ENCODE results near the gene CST7.

The CST7 gene

DNA sequence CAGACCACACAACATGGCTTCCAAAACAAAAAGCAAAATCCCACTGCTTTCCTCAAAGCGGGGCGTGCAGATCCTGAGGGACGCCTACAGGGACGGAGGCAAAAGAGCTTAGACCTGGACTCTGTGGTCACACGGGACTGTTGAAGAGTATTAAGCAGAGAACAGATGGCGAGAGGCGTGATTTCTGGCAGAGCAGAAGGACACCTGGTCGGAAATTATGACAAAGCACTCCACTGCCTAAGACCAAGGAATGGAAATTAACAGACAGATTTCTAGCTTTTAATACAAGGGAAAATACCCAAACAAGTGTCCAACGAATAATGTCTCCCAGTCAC lies 15.4 kb downstream of the CST7 start:
- no peak for DNase-seq (ENCODE audit: low read depth)

DNA sequence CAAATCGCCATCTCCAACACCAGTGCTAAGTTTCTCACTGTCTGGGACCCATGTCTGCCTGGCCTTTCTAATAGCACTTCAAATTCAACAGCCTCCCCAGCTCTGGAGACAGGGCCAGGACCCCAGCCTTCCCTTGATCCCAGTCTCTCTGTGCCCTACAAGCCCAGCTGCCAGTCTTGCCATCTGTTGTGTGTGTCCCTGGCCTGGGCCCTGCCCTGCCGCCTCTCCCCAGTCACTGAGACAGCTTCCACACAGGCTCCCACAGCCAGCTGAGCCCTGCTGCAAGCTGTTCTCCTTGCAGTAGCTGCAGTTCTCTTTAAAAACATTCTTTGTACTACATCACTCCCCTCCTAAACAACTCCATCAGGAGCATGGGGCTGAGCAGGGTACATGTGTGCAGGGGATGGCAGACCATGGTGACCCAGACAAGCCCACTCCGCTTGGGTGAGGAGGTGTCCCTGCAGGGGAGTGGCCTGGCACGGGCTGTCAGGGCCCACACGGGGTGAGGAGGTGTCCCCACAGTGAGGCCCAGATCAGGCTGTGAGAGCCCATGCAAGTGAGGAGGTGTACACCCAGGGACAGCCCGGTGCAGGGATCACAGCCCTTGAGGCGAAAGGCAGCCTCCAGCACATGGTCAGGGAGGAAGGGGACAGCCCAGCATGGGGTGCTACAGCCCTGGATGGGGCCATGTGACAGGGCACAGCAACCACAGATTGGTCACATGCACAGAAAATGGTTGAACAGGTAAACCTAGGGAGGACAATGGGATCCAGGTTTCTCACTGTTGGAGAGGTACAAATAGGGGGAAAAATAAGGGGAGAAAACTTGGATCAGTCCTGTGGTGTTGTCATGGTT lies 16.2 kb downstream of the CST7 start:
- DNase-seq (ENCODE audit: low read depth) = no peak

DNA sequence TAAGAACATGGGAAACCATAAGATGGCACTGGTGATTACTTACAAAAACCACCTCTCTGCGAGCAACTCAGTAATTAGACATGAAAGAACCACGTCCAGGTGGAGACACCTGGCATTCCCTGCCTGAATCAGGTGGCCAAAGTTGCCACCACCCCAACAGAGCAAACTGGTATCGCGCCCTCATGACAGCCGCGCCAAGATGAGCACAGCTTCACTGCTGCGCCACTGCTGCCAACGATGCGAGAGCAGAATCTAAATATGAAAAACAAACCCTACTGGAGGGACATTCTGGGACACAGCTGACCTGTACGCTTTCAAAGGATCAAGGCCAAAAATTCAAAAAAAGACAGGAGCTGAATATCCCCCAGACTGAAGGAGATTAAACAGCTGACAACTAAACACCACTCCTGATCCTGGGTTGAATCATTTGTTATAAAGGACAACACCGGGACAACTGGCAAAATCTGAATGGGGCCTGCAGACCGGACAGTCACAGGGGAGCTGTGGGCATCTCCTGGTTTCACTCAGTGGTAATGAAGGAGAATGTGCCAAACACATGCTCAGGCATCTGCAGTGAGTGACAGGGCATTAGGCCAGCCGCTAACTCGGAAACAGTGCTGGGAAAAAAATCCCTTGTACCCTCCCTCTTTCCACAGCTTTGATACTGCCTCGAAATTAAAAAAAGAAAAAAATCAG lies 17.4 kb downstream of the CST7 start:
- DNase-seq (ENCODE audit: low read depth) = no peak

DNA sequence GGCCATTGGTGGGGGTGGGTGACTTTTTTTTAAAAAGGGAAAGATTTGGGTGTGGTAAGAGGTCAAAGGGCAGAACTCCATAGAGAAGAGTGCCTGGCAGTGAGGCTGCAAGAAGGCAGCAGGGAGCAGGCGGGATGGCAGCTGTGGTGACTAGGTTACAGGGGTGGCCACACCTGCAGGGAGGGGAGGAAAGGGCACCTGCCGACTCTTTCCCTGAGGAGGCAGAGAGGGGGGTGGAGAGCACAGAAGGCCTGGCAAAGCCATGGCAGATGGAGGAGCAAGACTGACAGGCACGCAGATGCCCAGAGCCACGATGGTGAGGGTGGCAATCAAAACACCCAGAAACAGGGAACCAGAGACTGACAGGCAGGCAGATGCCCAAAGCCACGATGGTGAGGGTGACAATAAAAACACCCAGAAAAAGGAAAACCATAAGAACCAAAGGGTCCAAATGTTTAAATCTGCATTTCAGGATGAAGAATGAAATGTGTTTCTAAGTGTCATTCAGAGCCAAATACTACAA lies 19.3 kb downstream of the CST7 start:
- no peak for DNase-seq (ENCODE audit: low read depth)

DNA sequence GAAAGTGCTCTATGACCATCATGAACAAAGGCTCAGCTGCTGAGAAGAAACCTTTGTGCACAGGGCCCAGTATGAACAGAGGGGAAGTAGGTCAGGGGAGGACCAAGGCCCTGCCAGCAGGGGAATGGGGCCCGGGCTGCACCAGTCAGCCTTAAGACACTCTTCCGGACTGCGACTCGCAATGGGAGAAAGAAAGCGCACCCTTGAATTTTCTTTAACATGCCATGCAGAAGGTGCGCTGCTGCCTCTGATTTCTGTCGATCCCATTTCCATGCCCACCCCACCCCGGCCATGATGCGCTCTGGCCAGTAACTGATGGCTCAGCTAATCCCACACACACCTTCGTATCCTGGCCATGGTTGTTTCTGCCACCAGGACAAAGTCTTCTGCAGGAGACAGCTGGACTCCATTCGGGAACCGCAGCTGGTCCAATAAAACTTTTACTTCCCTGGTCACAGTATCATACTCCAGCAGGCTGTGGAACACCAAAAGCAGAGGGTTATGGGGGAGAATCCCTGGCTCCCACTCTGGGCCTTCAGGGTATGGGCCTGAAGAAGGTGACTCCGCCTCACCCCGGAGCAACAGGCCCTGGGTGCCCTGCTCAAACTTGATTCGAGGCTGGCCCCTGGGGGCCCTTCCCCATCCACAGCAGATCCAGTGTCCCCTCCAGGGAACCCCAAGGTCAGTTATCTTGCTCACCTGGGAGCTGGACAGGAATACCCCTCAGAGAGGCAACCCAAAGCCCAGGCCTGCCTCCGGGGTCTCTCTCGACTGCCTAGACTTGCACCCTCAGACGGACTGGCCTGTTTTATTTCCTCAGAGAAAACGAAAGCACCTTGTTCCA lies 20.3 kb downstream of the CST7 start:
- no peak for DNase-seq (ENCODE audit: low read depth)

DNA sequence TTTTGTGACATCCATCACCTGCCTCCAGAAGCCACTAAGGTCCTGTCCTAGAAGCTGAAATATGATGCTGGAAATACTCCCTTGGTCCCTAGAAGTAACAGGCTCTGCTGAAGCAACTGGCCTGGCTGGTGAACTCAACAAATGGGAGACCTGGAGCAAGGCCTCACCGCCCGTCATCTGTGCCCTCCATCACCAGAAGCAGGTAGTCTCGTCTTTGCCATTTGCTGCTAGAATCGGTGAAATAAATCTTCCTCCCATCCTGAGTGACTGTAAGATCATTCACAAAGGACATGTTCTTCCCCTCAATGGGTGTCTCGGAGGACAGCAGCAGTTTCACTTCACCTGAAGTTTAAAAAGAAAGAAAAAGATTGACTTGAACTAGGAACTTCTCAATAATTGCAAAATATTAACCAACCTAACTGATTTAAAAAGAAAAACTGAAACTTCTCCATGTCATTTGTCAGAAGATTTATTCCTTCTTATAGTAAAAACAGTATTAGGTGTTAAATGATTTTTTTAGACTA lies 21.0 kb downstream of the CST7 start:
- no peak for DNase-seq (ENCODE audit: low read depth)

DNA sequence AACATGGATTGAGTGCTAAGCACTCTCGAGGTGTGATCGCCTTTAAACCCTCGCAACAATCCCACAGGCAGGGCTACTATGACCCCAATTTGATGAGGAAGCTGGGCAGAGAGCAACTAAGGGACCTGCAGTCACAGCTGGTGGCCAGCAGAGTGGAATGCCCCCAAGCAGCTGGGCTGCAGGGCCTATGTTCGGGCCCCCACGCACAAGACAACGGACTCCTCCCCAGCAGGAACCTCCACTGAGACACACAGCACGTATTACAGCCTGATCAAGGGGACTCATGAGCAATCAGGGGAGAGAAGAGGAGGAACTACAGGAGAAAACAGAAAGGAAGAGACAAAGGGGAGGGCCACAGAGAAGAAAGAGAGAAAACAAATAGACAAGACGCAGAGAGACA lies 21.7 kb downstream of the CST7 start:
- DNase-seq (ENCODE audit: low read depth) = no peak

DNA sequence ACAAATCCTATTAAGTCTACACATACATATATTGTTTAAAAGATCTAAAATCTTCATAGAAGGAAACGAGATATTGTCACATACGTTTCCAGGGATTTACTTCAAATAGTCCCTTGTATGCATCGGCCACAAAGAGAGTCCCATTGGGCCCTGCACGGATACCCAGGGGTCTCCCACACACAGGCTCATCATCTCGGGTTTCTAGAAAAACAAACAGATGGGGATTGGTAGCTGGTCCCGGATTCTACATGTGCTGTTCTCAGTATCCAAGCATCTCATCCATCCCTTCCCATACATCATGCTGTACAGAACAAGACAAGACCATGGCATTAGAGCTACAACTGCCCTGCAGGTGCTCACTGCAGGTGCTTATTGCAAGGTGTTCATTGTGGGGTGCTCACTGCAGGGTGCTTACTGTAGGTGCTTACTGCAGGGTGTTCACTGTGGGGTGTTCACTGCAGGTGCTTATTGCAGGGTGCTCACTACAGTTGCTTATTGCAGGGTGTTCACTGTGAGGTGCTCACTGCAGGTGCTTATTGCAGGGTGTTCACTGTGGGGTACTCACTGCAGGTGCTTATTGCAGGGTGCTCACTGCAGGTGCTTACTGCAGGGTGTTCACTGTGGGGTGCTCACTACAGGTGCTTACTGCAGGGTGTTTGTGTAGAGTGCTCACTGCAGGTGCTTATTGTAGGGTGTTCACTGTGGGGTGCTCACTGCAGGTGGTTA lies 22.5 kb downstream of the CST7 start:
- DNase-seq (ENCODE audit: low read depth) = no peak

DNA sequence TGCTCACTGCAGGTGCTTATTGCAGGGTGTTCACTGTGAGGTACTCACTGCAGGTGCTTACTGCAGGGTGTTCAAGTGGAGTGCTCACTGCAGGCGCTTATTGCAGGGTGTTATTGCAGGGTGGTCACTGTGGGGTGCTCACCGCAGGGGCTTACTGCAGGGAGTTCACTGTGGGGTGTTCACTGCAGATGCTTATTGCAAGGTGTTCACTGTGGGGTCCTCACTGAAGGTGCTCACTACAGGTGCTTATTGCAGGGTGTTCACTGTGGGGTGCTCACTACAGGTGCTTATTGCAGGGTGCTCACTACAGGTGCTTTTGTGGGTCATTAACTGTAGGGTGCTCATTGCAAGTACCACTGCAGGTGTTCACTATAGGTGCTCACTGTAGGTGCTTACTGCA lies 23.3 kb downstream of the CST7 start:
- DNase-seq (ENCODE audit: low read depth) = no peak

DNA sequence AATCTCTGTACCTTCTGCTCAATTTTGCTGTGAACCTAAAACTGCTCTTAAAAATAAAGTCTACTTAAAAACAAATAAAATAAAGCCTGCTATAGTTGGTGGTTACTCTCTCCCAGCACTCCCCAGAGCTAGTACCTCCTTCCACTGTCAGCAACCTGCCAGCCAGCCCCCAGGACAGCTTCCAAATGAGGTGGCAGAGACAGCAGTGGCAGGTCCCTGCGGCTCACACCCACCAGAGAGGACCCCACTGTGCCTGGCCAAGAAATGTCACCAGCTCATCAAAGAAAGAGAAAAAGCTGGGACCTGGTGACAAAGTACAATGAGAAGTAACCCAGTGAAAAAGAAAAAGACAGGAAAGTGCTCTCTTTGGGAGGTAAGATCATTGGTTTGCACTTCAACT lies 28.3 kb downstream of the CST7 start:
- no peak for DNase-seq (ENCODE audit: low read depth)

DNA sequence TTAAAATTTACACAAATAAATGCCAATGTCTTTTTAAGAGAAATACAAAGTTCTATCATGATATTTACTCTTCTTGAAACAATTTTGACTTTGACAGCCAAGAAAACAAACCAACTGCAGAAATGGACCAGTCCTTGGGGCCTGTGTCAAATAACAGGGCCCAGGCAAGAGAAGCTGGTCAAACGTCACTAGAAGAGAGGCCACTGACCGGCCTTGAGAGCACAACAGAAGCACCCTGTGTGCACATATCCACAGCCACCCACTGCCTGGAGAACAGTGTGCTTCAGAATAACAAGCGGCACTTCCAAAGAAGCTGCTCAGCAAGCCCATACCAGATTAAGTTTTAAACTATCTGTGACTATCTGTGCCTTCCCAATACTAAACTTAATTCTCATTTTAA lies 28.7 kb downstream of the CST7 start:
- no peak for DNase-seq (ENCODE audit: low read depth)

DNA sequence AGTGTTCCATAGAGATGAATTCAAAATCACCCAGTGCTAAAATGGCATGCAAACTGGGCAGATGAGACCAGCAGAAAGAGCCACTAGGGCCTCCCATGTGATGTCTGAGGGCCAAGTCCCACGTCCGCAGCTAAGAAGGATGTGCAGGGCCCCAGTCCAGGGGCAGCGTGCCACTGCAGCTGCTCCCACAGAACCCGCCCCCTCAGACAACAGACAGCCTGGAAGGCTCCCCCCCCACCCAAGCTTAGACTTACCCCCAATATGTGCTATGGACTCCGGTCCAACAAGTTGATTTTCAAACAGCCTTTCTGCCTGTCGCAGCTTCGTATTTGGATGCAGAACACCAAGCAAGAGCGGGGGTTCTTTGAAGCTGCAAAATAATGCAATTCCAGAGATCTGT lies 29.4 kb downstream of the CST7 start:
- no peak for DNase-seq (ENCODE audit: low read depth)

DNA sequence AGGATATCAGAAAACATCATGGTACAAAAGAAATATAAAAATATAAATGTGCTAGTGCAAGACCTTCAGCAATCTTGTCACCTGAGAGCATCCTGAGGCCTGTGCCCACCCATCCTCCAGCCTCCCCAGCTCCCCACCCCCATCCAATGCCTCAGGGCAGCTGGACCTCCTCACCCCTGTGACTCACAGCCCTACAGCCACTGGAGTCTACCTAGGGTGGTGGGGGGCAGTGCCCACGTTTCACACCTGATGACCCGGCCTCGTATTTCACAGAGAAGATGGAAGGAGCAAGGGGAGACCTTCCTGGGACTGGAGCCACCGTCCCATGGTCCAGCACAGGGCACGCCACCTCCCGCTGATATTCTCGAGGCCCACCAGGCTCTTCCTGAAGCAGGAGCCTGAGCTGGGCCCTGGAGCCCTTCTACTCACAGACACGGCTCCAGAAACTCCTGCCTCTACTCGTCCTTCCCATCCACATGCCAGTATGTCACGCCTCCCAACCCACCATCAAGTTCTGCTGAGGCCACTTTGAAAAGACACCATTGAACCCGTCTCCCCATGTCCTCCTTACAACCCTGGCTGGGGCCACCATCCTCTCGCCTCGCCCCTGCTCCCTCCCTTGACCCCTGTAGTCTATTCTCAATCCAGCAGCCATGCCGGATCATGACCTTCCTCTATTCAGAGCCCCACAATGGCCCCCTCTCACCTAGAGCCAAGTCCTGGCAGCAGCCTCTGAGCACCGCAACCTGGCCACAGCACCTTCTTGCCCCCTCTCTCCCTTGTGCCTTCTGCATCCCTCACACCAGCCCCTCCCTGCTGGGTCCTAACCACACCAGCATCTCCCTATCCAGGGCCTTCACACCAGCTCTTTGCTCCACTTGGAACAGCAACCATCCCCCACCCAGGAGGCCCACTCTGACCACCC lies 30.2 kb downstream of the CST7 start:
- DNase-seq (ENCODE audit: low read depth) = no peak

DNA sequence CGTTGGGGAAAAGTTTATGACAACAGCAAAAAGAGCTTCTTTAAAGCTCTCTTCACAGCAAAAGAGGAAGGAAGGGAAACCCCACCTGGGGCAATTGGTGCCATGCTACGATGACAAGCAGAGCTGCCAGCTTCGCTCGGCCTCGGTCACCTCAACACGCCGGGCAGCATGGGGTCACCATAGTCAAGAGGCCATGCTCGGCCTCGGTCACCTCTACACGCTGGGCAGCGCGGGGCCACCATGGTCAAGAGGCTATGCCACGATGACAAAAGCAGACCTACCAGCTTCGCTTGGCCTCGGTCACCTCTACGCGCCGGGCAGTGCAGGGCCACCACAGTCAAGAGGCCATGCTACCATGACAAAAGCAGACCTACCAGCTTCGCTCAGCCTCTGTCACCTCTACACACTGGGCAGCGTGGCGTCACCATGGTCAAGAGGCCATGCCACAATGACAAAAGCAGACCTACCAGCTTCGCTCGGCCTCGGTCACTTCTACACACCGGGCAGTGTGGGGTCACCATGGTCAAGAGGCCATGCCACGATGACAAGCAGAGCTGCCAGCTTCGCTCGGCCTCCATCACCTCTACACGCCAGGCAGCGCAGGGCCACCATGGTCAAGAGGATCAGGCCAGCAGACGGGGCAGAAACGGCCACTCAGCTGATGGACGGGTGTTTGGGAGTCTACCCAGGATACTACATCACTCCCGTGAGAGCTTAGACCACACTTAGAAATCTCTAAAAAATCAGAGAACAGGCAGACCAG lies 31.4 kb downstream of the CST7 start:
- DNase-seq (ENCODE audit: low read depth) = no peak

DNA sequence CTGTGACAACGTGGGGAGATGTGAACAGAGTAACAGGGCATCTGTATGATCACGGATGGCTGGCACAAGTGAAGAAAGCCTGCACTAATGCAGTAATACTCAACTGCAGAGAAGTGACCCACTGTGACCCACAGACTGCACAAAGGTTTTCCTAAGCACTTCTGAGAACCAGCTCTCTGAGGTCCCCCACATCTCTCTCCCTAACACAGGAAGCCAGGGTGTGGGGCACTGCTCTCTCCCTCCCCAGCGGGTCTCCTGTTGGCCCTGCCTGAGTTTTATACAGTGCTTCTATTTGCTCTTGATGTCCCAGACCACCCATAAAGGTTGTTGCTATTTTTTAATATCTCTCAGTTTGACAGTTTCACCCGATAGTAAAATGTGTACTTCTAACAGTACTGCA lies 32.2 kb downstream of the CST7 start:
- no peak for DNase-seq (ENCODE audit: low read depth)

DNA sequence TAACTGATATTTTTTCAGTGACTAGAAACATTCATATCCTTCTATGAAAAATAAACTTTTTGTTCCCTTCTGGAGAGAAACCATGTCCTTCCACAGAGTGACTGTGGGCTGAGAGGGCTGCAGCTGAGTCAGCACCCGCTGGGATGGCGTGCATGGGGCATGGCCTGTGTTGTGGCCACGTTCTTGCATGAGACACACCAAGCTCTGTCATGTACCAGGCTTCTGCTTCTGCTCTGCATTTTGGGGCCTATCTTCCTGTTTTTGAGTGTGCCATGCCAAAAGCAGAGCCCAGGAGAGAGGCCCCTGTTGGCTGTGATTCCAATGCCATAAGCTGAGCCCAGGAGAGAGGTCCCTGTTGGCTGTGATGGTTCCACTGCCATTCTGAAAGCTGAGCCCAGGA lies 32.7 kb downstream of the CST7 start:
- DNase-seq (ENCODE audit: low read depth) = no peak

DNA sequence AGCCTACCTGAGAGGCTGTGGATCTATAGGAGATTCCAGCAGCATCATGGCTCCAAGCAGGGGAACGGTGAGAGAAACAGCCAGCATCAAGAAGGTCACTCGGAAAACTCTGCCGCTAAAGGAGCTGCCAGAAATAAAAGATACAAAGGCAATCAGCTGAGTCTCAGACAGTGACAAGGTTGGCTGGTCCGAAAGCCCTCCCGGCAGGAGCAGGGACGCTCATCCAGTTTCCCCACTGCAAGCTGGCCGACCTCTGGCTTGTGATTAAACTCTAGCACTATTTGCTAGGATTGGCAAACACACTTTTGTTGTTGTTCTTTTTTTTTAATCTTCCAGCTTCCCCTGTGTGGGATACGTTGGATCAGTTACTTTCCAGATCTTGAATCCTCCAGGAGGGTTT lies 34.8 kb downstream of the CST7 start:
- DNase-seq (ENCODE audit: low read depth) = no peak

DNA sequence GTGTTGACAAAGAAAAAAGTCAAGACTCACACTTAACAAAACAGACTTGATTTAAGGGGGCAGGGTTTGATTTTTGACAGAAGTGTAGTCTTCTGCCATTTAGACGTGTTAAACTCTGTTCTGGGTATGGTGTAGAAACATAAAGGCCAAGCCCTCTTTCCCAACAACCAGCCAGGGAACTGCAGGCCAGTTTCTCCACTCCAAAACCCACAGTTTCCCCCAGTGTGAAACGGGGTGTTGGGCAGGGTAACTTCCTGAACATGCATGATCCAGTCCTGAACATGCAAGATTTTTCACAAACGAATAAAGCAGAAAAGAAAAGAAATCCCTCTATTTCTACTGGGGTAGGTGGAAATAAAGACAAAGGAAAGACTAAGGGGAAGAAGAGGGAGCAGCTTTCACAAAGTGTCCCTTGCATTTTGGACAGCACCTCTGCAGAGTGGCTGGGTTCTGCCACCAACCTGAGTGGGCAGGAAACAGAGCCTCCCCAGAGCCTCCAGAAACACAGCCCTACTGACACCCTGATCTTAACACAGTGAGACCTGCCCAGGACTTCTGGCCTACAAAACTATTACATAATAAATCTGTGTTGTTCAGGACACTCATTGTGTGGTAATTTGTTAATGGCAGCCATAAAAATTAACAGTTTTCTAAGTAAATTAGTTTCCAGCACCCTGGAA lies 36.0 kb downstream of the CST7 start:
- no peak for DNase-seq (ENCODE audit: low read depth)

DNA sequence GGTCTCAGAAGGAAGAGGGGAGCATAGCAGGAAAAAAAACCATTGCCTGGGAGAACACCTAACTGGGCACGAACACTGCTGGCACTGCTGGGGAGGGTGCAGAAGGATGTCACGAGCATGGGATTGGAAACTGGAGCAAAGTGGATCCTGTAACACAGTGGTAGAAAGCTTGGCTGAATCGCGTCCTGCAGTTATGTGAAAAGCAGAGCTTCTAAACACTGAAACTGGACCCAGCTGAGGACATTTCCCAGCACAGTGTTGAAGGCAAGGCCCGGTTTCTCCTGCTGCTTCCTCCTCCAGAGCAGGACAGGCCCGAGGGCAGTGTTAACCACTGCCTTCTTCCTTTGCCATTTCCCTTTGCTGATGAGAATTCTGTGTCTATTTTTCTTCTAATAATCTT lies 36.7 kb downstream of the CST7 start:
- no peak for DNase-seq (ENCODE audit: low read depth)

Measured in stimulated activated CD8-positive, alpha-beta memory T cell treated with anti-CD3 and anti-CD28 coated beads, Interleukin-7, amount 100 ng/mL, for 24 hours (primary cell).